Osteoblast (primary cell): ENCODE measurements around the gene TENM4. TPM values are rescaled to one million over a fixed set of nuclear protein-coding genes. Genes with fewer than 3 reads are reported as not detected.

Experiments used
- DNase-seq: peaks from one replicate; pipeline ENCODE4 v3.0.0; 2011; ENCODE audit warnings: low spot score, mixed read lengths; ENCODE audit not compliant: insufficient read length; ENCODE audit errors: missing footprints
- H2AFZ ChIP-seq: 2 replicates; pipeline ENCODE4 v1.6.0; 2011; ENCODE audit warnings: mild to moderate bottlenecking, low read length
- H3K27ac ChIP-seq: 2 replicates; pipeline ENCODE4 v1.5.1; 2011; ENCODE audit warnings: mild to moderate bottlenecking, low read depth, low read length, moderate library complexity
- H3K27me3 ChIP-seq: 2 replicates; pipeline ENCODE4 v1.6.0; 2012; ENCODE audit warnings: mild to moderate bottlenecking, control low read depth, inconsistent platforms, low read length, moderate library complexity; ENCODE audit not compliant: insufficient read depth
- H3K36me3 ChIP-seq: 2 replicates; pipeline ENCODE4 v1.5.1; 2011; ENCODE audit warnings: mild to moderate bottlenecking, low read length, control low read depth, moderate library complexity; ENCODE audit not compliant: insufficient read depth
- H3K4me1 ChIP-seq: 2 replicates; pipeline ENCODE4 v1.5.1; 2011; ENCODE audit warnings: mild to moderate bottlenecking, low read length, control low read depth, moderate library complexity; ENCODE audit not compliant: insufficient read depth
- H3K4me2 ChIP-seq: 2 replicates; pipeline ENCODE4 v1.6.0; 2011; ENCODE audit warnings: mild to moderate bottlenecking, low read length; ENCODE audit not compliant: insufficient read depth
- H3K4me3 ChIP-seq: fragments of 200-600 bp; sonication (generic); 3 replicates; pipeline ENCODE4 v1.5.1; 2012; ENCODE audit warnings: mild to moderate bottlenecking, low read length, inconsistent platforms; ENCODE audit not compliant: insufficient read depth
- H3K79me2 ChIP-seq: 2 replicates; pipeline ENCODE4 v1.6.0; 2012; ENCODE audit warnings: mild to moderate bottlenecking, low read length, control low read depth, inconsistent platforms; ENCODE audit not compliant: insufficient read depth
- H3K9me3 ChIP-seq: 2 replicates; pipeline ENCODE4 v1.5.1; 2011; ENCODE audit warnings: low read depth, low read length, control low read depth
- H4K20me1 ChIP-seq: 2 replicates; pipeline ENCODE4 v1.6.0; 2012; ENCODE audit warnings: mild to moderate bottlenecking, low read length, control low read depth; ENCODE audit not compliant: insufficient read depth
- CTCF ChIP-seq: IDR thresholded peaks from 2 replicates; pipeline ENCODE4 v1.5.1; 2011; ENCODE audit warnings: mild to moderate bottlenecking, low read depth, low read length, moderate library complexity; ENCODE audit errors: extremely low read depth
- total RNA-seq: library from RNA; depleted of rRNA; stranded (reverse); fragments of >200 nt; gene quantifications from 2 replicates; pipeline ENCODE4 v1.2.3, GENCODE V29; 2012

The TENM4 gene
- total RNA-seq, 1 donor: 63.3 TPM

GRCh38 chr11:79198203-79198897 is 242.5 kb downstream of the TENM4 start:
- DNase-seq: no peak
- Histone ChIP-seq H3K79me2 (no peaks in the 10 kb centered on the region), H3K36me3 (no peaks in the 10 kb centered on the region), H3K9me3 (no peaks in the 10 kb centered on the region), H3K27ac (no peak overlapping the region), H3K27me3 (no peaks in the 10 kb centered on the region), H4K20me1 (no peaks in the 10 kb centered on the region), H3K4me2 (no peak overlapping the region), H3K4me3 (no peak overlapping the region), H3K4me1 (no peaks in the 10 kb centered on the region), H2AFZ (no peak overlapping the region)
- TF ChIP-seq CTCF: no peak

GRCh38 chr11:79196950-79197349 is 243.9 kb downstream of the TENM4 start:
- Histone ChIP-seq H3K79me2 (no peaks in the 10 kb centered on the region), H3K9me3 (no peaks in the 10 kb centered on the region), H3K27me3 (no peaks in the 10 kb centered on the region), H3K4me2 (no peak overlapping the region), H4K20me1 (no peaks in the 10 kb centered on the region), H3K4me1 (no peaks in the 10 kb centered on the region), H2AFZ (no peak overlapping the region), H3K4me3 (no peak overlapping the region), H3K27ac (no peak overlapping the region), H3K36me3 (no peaks in the 10 kb centered on the region)
- DNase-seq: no peak
- TF ChIP-seq CTCF: no peak

- DNase-seq: no peak
- no peaks in the 10 kb centered on the region for H3K9me3 ChIP-seq
- no peak overlapping the region for H3K4me3 ChIP-seq
- H4K20me1 ChIP-seq: no peaks in the 10 kb centered on the region
- no peak overlapping the region for H3K27ac ChIP-seq
- H3K4me2 ChIP-seq: no peak overlapping the region
- H3K4me1 ChIP-seq: no peaks in the 10 kb centered on the region
- H3K79me2 ChIP-seq: no peaks in the 10 kb centered on the region
- no peaks in the 10 kb centered on the region for H3K36me3 ChIP-seq
- H2AFZ ChIP-seq: no peak overlapping the region
- H3K27me3 ChIP-seq: no peaks in the 10 kb centered on the region
- TF ChIP-seq CTCF: no peak
Measured at GRCh38 chr11:79195209-79195608, 245.6 kb downstream of the TENM4 start.

GRCh38 chr11:79193663-79194310 is 247.0 kb downstream of the TENM4 start:
- H3K4me2 ChIP-seq: no peak overlapping the region
- no peak overlapping the region for H3K4me3 ChIP-seq
- no peaks in the 10 kb centered on the region for H4K20me1 ChIP-seq
- no peak for DNase-seq
- H3K79me2 ChIP-seq: no peaks in the 10 kb centered on the region
- H3K27me3 ChIP-seq: no peaks in the 10 kb centered on the region
- no peaks in the 10 kb centered on the region for H3K9me3 ChIP-seq
- no peak overlapping the region for H2AFZ ChIP-seq
- no peak for TF ChIP-seq CTCF
- no peaks in the 10 kb centered on the region for H3K36me3 ChIP-seq
- H3K4me1 ChIP-seq: no peaks in the 10 kb centered on the region
- H3K27ac ChIP-seq: no peak overlapping the region
